ENCODE data around the gene SMIM14.

DNA sequence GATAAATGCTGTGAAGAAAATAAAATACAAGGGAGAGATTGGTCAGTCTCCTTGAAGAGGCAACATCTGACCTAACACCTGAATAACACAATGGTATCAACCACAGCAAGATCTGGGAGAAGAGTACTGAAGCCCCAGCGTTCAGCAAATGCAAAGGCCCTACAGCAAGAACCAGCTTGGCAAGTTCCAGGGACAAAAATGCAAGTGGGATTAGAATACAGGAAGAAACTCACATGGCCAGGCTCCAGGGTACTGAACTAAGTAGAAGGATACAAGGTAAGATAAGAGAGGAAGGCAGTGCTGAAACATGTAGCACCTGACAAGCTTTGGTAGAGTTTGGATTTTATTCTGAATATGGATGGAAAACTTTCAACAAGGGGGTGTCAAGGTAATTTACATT lies 3.6 kb downstream of the SMIM14 start:
- TF ChIP-seq, protein P1, sequence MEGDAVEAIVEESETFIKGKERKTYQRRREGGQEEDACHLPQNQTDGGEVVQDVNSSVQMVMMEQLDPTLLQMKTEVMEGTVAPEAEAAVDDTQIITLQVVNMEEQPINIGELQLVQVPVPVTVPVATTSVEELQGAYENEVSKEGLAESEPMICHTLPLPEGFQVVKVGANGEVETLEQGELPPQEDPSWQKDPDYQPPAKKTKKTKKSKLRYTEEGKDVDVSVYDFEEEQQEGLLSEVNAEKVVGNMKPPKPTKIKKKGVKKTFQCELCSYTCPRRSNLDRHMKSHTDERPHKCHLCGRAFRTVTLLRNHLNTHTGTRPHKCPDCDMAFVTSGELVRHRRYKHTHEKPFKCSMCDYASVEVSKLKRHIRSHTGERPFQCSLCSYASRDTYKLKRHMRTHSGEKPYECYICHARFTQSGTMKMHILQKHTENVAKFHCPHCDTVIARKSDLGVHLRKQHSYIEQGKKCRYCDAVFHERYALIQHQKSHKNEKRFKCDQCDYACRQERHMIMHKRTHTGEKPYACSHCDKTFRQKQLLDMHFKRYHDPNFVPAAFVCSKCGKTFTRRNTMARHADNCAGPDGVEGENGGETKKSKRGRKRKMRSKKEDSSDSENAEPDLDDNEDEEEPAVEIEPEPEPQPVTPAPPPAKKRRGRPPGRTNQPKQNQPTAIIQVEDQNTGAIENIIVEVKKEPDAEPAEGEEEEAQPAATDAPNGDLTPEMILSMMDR (IDR thresholded peaks at IDR 0.05), result no peak
- no peak for TF ChIP-seq POLR2A (IDR thresholded peaks at IDR 0.05)
